ENCODE data around the gene POLR2L. TPM values are rescaled to one million over a fixed set of nuclear protein-coding genes. Genes with fewer than 3 reads are reported as not detected.
A peak's percentile ranks its signal among the peaks of the same experiment; 100 is the strongest.

Gene POLR2L
- total RNA-seq, 1 experiment from 2014 or later = 211 TPM

DNA sequence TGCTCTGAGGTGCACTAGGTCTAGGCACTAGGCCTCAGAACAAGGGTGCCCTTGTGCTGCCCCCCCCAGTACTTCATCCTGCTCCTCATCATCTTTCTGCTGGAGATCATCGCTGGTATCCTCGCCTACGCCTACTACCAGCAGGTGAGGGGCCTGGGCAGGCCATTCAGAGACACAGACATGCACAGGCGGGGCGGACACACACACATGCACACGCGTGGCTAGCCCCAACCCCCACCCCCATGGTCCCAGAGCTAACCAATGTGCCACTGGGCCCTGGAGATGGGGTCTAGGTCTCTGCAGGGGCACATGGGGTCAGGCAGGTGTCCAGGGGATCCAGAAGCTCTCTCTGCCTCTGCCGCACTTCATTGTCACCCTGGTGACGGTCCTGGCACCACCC is 5.6 kb downstream of the POLR2L start:
- Histone ChIP-seq H3K9me3 (ENCODE audit: control insufficient read depth in 1 of 2, insufficient read depth in 1 of 2, low read depth in 1 of 2, low read length in 2 of 2) (no peaks in the 10 kb centered on the region), H3K4me3 (replicated peaks in 1 of 2; ENCODE audit: low read depth in 1 of 2, low read length in 2 of 2) (no peak overlapping the region), H3K27me3 (ENCODE audit: insufficient read depth, low read length) (no peaks in the 10 kb centered on the region), H3K4me2 (ENCODE audit: low read length) (no peak overlapping the region), H3K36me3 (ENCODE audit: control insufficient read depth in 1 of 2, insufficient read depth in 2 of 2, low read length in 2 of 2) (peaks cover 3 to 44% of the 10 kb centered on the region in 2 experiments; a peak in 3 of 4 replicates), H3K9ac (ENCODE audit: low read length) (0 out of 2 replicates have a peak overlapping the region, but pooled peaks have one; percentile 17), H2AFZ (ENCODE audit: low read depth, low read length, poor library complexity, severe bottlenecking) (no peak overlapping the region), H3K4me1 (ENCODE audit: control insufficient read depth in 1 of 2, insufficient read depth in 2 of 2, low read length in 2 of 2) (peaks cover 39 to 81% of the 10 kb centered on the region in 2 experiments), H3K79me2 (ENCODE audit: insufficient read depth, low read length) (peaks cover 84% of the 10 kb centered on the region), H4K20me1 (ENCODE audit: insufficient read depth) (peaks cover 23% of the 10 kb centered on the region; the same call in 1 of the 2 replicates), H3K9me2 (ENCODE audit: insufficient read depth) (no peaks in the 10 kb centered on the region), H3K27ac (ENCODE audit: low read depth, low read length) (peak overlapping the region; percentile 97)
- intact Hi-C loops (cut with micrococcal nuclease) = no loop called here
- no TSS peak for BruUV-seq (replicated peaks)
- ChIA-PET RAD21 (ENCODE audit: low non-redundant PET in 1 of 2, low total read pairs in 2 of 2, uncharacterized antibody in 2 of 2, unreplicated experiment in 2 of 2) (no interaction called here), POLR2A (no interaction called here), CTCF (no interaction called here)
- DNase-seq (ENCODE audit: low read depth, low spot score) = no peak
- no peak for ATAC-seq
- no peak for TF ChIP-seq FOSL1 (IDR thresholded peaks at IDR 0.05; ENCODE audit: low read depth)

DNA sequence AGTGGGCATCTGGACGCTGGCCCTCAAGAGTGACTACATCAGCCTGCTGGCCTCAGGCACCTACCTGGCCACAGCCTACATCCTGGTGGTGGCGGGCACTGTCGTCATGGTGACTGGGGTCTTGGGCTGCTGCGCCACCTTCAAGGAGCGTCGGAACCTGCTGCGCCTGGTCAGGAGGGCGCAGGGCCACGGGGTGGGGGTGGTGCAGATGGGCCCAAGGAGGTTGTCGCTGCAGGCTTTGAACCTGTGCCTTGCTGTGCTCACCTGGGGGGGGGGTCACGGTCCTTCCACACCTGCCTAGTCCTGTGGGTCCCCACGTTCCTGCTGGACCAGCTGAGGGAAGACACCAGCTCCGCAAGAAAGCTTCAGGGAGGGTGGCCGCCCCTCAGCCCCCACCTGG is 6.1 kb downstream of the POLR2L start:
- H3K79me2 ChIP-seq (ENCODE audit: insufficient read depth, low read length) = peaks cover 80% of the 10 kb centered on the region
- peaks cover 23% of the 10 kb centered on the region; the same call in 1 of the 2 replicates for H4K20me1 ChIP-seq (ENCODE audit: insufficient read depth)
- peaks cover 43 to 84% of the 10 kb centered on the region in 2 experiments for H3K4me1 ChIP-seq (ENCODE audit: control insufficient read depth in 1 of 2, insufficient read depth in 2 of 2, low read length in 2 of 2)
- intact Hi-C loops (cut with micrococcal nuclease) = no loop called here
- H3K4me2 ChIP-seq (ENCODE audit: low read length) = no peak overlapping the region
- ATAC-seq = no peak
- no peak for DNase-seq (ENCODE audit: low read depth, low spot score)
- H3K9ac ChIP-seq (ENCODE audit: low read length) = no peak overlapping the region
- no peaks in the 10 kb centered on the region for H3K27me3 ChIP-seq (ENCODE audit: insufficient read depth, low read length)
- no peaks in the 10 kb centered on the region for H3K9me2 ChIP-seq (ENCODE audit: insufficient read depth)
- RAD21 ChIA-PET (ENCODE audit: low non-redundant PET in 1 of 2, low total read pairs in 2 of 2, uncharacterized antibody in 2 of 2, unreplicated experiment in 2 of 2) = no interaction called here
- POLR2A ChIA-PET = no interaction called here
- TF ChIP-seq ZNF274 (IDR thresholded peaks at IDR 0.05; ENCODE audit: low read depth, low read length) = no peak
- TF ChIP-seq POLR2AphosphoS5 (IDR thresholded peaks at IDR 0.05; ENCODE audit: low read depth, low read length) = no peak
- no peak for TF ChIP-seq CEBPB (IDR thresholded peaks at IDR 0.05; ENCODE audit: low read depth)
- no peak for TF ChIP-seq EZH2phosphoT487 (IDR thresholded peaks at IDR 0.05; ENCODE audit: borderline replicate concordance)
- TF ChIP-seq, protein P1, sequence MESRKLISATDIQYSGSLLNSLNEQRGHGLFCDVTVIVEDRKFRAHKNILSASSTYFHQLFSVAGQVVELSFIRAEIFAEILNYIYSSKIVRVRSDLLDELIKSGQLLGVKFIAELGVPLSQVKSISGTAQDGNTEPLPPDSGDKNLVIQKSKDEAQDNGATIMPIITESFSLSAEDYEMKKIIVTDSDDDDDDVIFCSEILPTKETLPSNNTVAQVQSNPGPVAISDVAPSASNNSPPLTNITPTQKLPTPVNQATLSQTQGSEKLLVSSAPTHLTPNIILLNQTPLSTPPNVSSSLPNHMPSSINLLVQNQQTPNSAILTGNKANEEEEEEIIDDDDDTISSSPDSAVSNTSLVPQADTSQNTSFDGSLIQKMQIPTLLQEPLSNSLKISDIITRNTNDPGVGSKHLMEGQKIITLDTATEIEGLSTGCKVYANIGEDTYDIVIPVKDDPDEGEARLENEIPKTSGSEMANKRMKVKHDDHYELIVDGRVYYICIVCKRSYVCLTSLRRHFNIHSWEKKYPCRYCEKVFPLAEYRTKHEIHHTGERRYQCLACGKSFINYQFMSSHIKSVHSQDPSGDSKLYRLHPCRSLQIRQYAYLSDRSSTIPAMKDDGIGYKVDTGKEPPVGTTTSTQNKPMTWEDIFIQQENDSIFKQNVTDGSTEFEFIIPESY (IDR thresholded peaks at IDR 0.05; ENCODE audit: extremely low read depth, insufficient replicate concordance, low read length) = no peak
- TF ChIP-seq SP1 (IDR thresholded peaks at IDR 0.05; ENCODE audit: low read depth) = no peak
- CTCF ChIA-PET = no interaction called here
- no TSS peak for BruUV-seq (replicated peaks)
- no peaks in the 10 kb centered on the region for H3K9me3 ChIP-seq (ENCODE audit: control insufficient read depth in 1 of 2, insufficient read depth in 1 of 2, low read depth in 1 of 2, low read length in 2 of 2)
- H3K36me3 ChIP-seq (ENCODE audit: control insufficient read depth in 1 of 2, insufficient read depth in 2 of 2, low read length in 2 of 2) = peaks cover 3 to 44% of the 10 kb centered on the region in 2 experiments; a peak in 3 of 4 replicates
- peak overlapping the region; percentile 97 for H3K27ac ChIP-seq (ENCODE audit: low read depth, low read length)
- H2AFZ ChIP-seq (ENCODE audit: low read depth, low read length, poor library complexity, severe bottlenecking) = no peak overlapping the region
- no peak overlapping the region for H3K4me3 ChIP-seq (replicated peaks in 1 of 2; ENCODE audit: low read depth in 1 of 2, low read length in 2 of 2)
